B cell (primary cell): Measurements from ENCODE around the gene RASSF8.

Experiments used
- EZH2 ChIP-seq: IDR thresholded peaks from 2 replicates; pipeline ENCODE4 v1.6.1; 2012; ENCODE audit warnings: borderline replicate concordance, low read depth, mild to moderate bottlenecking, moderate library complexity, low read length; ENCODE audit not compliant: insufficient read depth, poor library complexity, severe bottlenecking
- TF ChIP-seq, protein P1 (sequence below): fragments of 200-600 bp; IDR thresholded peaks from one replicate; pipeline ENCODE4 v1.8.0; 2022; ENCODE audit warnings: antibody characterized with exemption, mild to moderate bottlenecking

DNA sequence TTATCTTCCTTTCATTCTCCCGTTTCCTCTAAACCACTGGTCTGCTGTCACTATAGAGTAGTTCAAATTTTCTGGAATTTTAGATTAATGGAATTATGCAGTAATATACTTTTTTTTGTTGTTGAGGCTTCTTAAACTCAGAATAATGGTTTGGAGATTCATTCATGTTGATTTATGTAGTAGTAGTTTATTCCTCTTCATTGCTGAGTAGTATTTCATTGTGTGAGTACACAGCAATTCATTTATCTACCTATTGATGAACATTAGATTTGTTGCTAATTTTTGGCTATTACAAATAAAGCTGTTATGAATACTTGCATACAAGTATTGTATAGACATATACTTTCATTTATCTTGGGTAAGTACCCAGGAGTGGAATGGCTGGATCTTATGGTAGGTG lies 7.2 kb downstream of the RASSF8 start:
- TF ChIP-seq, protein P1, sequence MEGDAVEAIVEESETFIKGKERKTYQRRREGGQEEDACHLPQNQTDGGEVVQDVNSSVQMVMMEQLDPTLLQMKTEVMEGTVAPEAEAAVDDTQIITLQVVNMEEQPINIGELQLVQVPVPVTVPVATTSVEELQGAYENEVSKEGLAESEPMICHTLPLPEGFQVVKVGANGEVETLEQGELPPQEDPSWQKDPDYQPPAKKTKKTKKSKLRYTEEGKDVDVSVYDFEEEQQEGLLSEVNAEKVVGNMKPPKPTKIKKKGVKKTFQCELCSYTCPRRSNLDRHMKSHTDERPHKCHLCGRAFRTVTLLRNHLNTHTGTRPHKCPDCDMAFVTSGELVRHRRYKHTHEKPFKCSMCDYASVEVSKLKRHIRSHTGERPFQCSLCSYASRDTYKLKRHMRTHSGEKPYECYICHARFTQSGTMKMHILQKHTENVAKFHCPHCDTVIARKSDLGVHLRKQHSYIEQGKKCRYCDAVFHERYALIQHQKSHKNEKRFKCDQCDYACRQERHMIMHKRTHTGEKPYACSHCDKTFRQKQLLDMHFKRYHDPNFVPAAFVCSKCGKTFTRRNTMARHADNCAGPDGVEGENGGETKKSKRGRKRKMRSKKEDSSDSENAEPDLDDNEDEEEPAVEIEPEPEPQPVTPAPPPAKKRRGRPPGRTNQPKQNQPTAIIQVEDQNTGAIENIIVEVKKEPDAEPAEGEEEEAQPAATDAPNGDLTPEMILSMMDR, result no peak
- TF ChIP-seq EZH2, result no peak
